HG03354 (cell line): Measurements from ENCODE around the gene GPR4.
"Not testable (repeated sequence)": the region's sequence is repeated elsewhere in the genome, so short reads cannot be mapped to it uniquely, and the experiment has no call there.

ENCODE experiments used
- ATAC-seq: cut with Tn5 transposase; IDR thresholded peaks from one replicate; pipeline ENCODE4 v1.9.1; 2021; ENCODE audit warnings: mild to moderate bottlenecking; ENCODE audit not compliant: unreplicated experiment, poor library complexity, severe bottlenecking

The GPR4 gene

DNA sequence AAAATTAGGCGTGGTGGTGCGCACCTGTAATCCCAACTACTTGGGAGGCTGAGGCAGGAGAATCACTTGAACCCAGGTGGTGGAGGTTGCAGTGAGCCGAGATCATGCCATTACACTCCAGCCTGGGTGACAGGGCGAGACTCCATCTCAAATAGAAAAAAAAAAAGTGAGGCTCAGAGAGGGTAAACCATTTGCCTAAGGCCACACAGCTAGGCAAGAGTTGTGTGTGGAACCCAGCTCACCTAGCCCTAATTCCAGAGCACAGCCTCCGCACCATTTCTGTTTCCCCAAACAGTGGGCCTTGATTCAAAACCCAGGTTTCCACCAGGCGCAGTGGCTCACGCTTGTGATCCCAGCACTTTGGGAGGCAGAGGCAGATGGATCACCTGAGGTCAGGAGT, 26.2 kb upstream of the GPR4 start:
- not testable (repeated sequence) for ATAC-seq

DNA sequence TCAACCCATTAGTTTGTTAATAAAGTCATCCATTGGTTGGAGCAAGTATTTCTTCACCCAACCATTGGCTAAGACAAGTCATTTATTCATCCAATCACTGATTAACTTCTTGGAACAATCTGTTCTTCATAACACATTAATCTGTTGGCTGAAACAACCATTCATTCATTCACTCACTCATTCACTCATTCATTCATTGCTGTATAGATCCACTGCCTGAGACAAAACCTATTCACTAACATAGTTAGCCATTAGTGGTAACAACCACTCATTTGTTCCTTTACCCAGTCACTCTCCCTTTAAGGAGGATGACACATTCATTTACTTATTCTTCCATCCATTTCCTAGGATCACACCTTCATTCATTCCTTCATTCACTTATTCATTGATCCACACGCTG, 22.0 kb upstream of the GPR4 start:
- no peak for ATAC-seq

DNA sequence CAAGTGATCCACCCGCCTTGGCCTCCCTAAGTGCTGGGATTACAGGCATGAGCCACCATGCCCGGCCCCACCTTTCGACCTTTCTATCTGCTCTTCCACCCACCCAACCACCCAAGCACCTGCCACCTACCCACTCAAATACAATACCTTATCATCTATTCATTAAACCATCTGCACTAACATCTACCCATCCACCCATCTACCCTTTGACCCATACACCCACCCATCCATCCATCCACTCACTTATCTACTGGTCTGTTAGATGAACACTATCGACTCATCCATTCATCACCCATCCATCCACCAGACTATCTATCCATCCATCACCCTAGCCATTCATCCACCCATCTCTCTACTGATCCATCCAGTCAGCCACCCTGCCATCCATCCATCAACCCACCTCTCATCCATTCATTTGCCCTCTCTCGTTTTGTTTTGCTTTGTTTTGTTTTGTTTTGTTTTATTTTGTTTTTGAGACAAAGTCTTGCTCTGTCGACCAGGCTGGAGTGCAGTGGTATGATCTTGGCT, 20.0 kb upstream of the GPR4 start:
- no peak for ATAC-seq

DNA sequence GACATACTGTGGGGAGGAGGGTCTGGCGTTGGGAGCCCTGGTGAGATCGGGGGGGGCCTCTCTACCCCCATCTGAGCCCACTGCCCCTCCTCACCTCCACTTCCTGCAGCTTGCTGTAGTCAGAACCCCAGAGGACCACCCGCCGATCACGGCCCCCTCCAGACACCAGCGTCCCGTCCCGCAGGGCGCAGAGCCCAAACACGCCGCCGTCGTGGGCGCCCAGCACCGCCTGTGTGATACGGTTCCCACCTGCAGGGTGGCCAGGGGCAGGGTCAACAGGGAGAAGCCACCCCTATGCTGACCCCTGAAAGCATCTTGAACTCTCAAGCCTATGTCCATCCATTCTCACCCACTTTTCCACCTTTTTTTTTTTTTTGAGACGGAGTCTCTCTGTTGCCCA, 19.4 kb upstream of the GPR4 start:
- ATAC-seq: no peak

DNA sequence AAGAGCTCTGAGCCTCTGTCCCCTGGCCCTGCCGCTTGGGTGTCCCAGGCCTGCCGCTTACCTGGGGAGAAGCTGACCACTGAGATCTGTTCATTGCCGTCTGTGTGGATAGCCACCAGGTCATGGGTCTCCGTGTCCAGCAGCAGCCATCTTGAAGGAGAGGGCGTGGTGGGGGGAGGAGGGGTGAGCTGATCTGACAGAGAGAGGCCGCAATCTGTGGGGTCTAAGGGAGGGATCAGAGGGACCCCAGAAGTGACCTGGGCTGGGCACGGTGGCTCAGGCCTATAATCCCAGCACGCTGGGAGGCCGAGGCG, 14.6 kb upstream of the GPR4 start:
- no peak for ATAC-seq

DNA sequence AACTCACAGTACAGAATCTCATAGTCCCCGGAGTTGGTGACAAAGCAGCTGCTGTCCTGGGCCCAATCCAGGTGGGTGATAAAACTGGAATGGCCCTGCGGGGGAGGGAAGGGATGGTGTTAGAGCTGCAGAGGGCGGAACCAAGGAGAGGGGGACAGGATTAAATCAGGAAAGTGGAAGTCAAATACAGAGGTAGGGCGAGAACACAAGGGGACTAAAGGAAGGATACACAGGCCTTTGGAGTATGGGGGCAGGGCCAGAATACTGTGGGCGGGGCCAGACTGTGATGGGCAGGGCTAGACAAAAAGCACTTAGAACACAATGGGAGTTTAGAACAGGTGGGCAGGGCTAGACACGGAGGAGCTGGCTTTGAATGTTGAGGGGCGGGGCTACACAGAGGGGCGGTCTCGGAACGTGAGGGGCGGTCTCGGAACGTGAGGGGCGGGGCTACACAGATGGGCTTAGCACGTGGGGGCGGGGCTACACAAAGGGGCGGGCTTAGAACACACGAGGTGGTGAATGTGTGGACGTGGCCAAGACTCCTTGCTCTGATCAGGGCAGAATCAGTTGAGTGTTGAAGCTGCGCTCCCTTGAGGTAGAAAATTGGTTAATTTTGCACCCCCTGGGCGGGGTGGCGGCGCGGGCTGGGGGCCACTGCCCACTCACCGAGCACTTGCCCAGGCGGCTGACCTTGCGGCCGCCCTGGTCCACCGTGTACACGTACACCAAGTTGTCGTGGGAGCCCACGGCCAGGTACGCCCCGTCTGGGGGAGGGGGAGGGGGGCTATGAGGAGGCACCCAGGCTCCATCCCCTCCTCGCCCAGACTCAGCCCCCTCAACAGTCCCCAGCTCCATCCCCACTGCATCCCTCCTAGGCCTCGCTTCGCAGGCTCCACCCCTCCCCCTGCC, 14.0 kb upstream of the GPR4 start:
- ATAC-seq: no peak

DNA sequence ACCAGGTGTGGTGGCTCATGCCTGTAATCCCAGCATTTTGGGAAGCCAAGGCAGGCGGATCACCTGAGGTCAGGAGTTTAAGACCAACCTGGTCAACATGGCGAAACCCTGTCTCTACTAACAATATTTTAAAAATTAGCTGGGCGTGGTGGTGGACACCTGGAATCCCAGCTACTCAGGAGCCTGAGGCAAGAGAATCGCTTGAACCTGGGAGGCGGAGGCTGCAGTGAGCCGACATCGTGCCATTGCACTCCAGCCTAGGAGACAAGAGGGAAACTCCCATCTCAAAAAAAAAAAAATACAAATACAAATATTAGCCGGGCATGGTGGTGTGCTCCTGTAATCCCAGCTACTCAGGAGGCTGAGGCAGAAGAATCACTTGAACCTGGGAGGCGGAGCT, 13.0 kb upstream of the GPR4 start:
- ATAC-seq: not testable (repeated sequence)

DNA sequence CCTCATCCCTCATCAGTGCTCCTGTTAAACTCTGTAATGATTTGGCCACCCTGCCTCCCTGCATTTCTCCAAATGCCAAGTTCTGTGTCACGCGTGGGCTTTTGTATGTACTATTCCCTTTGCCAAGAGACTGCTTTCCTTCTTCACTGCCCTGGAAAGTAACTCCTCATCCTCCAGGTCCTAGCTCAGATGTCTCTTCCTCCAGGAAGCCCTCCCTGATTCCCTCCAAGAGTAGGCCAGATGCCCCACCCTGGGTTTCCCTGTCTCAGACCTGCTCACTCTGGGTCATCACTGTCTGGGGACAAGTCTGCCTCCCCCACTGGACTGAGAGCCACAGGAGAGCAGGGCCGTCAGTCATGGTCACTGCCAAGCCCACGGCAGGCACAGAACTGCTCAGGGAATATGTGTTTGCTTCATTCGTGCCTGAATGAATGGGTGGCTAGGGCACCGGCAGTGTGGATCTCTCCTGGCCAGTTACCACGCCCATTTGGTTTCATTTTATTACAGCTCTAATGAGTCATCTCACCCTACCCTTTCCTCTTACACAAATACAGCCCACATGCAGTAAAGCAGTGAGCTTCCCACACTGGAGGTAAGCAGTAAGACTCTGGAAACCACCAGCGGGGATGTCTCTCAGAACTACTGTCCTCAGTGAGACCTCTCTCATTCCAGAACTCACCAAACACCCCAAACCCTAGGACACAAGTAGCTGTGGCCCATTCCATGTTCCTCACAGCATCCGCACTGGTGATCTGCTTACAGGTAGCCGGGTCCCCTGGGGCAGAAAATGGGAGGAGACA, 12.1 kb upstream of the GPR4 start:
- ATAC-seq: peak; percentile 52

DNA sequence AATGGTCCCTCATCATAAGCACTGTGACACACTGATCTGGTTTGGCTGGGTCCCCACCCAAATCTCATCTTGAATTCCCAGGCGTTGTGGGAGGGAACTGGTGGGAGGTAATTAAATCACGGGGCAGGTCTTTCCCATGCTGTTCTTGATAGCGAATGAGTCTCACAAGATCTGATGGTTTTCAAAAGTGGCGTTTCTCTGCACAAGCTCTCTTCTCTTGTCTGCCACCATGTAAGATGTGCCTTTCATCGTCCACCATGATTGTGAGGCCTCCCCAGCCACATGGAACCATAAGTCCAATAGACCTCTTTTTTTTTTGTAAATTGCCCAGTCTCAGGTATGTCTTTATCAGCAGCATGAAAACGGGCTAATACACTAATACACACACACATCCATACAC, 6.9 kb upstream of the GPR4 start:
- no peak for ATAC-seq

DNA sequence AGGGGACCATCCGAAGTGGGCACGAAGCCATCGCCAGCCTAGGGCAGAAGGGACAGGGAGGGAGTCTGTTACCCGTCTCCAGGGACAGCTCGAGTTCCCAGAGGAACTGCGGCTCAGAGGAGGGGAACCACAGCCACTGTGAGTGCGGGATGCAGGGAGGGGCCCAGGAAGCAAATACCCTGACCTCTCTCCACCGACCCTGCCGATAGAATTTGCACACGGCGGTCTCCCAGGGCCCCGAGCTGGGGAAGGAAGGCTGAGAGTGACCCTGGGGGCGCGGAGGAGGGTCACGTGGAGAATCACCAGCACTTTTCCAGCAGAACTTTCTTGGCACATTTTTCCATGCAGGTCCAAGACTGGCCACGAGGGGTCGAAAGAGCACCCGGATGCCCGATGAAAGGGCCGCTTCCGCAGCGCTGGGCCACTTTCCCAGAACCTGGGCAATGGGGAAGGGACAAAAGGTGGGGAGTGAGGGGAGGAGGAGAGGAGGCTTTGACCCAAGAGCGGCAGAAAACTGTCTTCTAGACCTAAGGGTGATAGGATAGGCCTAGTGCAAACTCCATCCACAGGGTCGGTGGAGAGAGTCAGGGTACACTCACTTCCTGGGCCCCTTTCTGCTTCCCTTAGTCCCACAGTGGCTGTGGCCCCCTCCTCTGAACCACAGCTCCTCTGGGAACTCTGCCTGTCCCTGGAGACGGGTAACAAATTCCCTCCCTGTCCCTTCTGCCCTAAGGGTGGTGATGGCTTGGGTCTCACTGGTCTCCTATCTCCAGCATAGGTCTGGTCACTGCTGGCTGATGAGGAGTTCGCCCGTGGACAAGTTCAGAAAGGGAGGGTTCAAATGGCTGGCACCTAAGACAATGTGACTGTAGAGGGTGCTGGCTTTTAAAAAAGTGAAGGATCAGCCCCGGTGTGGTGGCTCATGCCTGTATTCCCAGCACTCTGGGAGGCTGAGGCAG, 5.3 kb upstream of the GPR4 start:
- no peak for ATAC-seq

DNA sequence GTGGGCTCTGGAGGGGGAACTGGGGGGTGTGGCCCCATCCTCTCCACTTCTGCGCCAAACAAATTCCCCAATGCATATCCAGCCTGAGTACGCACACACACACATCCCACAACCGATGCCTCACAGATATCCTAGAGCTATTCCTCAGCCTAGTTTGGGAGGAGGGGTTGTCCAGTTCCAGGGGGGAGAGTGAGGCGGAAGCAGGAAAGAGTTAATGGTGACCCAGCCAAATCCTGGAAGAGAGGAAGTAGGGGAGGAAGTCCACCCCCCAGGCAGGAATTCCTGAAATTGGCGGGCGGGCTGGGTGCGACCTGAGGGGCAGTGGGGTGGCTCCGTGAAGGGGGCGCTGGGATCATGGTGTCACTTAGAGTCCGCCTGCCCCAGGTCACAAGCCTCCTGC, 897 bp downstream of the GPR4 start:
- ATAC-seq: no peak

DNA sequence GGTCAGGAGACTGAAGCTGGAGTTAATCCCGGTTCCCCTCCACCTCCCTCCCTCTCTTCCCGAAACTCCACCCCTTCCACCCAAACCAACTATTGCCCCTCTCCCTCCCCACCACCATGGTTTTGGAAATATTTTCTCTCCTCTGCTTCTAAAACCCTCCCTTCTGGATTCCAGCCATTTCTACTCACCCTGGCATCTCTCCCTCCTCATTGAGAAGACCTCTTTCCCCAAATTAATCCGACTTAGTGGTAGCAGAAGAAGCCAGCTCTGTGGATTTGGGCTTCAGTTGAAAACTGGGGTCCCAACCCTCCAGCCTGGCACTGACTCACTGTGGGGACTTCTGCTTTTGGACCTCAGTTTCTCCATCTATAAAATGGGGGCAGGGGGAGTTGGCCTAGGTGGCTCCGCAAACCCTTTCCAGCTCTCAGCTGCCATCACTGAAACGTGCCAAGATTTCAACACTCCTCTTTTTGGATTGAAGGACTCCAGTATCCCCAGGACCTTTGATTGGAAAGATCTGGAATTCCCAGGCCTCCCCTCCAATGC, 1.6 kb downstream of the GPR4 start:
- no peak for ATAC-seq

DNA sequence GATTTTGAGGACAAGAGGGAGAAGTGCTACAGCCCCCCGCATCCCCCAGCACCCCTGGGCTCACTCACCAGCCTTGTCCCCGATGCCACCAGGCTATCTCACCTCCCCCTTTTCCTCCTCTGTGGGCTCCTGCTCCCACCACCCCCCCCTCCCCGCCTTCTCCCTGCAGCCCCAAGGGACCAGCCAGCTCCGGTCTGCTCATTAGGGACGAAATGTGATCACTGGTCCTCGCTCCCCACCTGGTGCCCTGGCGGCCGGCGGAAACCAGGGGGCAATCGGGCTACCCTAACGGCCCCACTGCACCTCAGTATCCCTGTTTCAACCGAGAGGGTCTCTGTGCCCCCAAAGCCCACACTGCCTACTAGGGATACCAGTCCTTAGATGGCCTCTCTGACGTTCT, 2.7 kb downstream of the GPR4 start:
- no peak for ATAC-seq

DNA sequence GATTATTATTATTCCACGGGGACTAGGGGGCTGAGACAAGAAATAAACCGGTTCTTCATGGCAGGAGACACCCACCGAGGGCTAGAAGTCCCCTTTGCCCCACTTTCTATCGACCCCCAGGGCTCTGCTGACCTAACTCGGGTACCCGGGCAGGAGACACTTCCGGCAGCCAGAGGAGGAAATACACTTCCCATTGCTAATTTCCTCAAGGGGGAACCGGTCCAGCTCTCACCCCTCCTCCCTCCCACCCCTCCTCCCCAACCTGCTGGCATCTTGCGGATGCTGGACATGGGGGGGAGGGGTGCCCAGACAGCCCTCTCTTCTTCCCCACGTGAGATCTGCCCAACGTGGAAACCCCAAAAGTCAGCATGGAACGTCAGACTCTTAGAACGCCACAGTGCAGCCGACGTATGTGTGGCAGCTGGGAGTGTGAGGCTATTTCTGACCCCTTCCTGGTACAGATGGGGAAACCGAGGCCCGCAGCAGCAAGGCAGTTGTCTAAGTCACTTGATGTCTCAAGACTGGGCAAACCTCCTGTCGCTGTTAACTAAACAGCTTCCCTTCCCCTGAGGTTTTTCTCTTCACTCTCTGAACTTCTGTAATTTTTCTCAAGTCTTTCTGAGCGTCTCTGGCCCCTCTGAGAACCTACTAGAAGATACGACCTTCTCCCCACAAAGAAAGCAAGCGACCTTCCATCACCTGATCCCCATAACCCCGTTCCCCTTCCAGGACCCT, 3.6 kb downstream of the GPR4 start:
- ATAC-seq: no peak

DNA sequence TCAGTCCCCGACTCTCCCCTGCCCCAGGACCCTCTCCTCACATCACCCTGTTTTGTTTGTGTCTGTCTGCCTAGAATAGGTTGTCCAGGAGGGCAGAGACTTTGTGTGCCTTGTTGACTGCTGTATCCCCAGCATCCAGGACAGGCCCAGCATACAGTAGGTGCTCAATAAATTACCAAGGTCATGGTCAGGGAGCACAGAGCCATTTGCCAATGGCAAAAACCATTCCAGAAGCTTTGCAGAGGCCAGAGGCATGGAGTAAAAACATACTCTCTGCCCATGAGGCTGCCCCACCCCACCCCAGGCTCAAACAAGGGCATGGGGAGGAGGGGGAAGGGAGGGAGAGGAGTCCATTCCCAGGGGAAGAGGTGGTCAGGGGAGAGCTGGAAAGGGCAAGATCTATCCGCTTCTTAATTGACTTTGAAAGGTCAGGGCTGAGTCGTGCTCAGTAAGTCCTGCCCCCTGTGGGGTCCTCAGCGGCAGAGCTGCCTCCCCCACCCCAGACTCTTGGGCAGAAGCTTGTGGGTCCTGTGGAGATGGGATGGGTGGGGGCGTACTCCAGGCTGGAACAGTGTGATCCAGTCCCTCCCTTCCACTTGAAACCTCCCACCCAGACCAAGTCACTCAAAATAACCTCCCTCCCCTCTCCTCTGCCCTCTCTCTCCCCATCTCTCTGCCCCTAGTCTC, 4.4 kb downstream of the GPR4 start:
- no peak for ATAC-seq

DNA sequence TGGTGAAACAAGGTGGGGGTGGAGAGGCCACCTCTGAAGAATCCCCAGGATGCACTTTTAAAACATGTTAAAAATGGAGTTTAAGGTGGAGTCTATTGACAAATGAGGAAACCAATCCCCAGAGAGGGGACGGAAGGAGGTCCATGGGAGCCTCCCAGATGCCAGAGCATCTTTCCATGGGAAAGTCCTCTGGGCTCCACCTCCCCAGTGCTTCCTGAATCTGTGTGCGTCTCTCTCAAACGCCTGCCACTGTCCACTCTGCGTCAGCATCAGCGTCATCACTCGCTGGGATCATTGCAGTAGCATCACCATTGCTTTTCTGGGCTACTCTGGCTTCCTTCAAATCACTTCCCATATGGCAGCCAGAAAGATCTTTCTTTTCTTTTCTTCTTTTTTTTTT, 6.2 kb downstream of the GPR4 start:
- ATAC-seq: no peak

DNA sequence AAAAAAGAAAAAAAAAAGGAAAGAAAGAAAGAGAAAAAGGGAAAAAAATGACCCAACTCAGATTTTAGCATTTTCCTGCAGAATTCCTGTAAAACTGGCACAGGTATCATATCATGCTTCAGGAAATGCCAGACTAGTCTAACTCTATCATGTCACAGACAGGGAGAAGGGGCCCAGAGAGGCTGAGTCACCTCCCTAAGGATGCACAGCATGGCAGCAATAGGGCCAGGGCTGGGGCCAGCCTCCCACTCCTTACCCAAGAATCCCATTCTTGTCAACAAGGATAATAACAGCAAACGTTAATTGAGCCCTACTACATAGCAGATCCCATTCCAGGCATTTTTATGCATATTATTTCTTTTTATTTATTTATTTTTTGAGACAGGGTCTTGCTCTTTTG, 8.5 kb downstream of the GPR4 start:
- no peak for ATAC-seq

DNA sequence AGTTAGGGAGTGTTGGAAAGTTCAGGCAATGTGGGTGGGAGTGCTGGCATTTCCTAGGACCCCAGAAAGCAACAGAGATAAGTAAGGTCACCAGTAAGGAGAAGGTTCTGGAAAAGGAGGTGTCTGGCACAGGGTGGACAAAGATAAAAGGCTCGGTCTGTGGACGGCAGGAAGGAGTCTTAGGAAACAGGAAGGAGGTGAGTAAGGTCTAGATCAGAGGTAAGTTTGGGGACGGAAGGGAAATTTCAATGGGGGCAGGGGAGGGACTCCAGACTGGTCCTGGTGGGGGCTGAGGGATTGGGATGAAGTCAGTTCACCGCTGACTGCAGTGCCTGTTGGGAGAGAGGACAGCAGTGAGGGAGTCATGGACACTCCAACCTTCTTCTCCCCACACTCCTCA, 9.6 kb downstream of the GPR4 start:
- ATAC-seq: no peak

DNA sequence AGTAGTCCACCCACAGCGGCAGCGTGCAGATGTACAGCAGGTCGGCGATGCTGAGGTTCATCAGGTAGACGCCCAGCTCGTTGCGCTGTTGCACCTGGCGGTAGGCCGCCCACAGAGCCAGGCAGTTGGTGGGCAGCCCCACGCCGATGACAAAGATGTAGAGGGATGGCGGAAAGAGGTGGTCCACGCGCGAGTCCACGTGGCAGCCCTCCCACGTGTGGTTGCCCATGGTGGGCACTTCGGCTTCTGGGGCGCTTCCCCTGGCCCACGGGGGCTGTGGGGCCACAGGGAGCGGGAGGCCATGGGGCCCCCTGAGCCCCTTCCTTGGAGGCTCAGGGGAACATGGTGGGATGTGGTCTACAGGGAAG, 10.4 kb downstream of the GPR4 start:
- ATAC-seq: no peak
